ENCODE data around the gene CNPY1. TPM values are rescaled to one million over a fixed set of nuclear protein-coding genes. Genes with fewer than 3 reads are reported as not detected.
"Not testable (repeated sequence)": the region's sequence is repeated elsewhere in the genome, so short reads cannot be mapped to it uniquely, and the experiment has no call there.

The CNPY1 gene
- total RNA-seq, 1 donor from 2014 or later = under 0.01 TPM

DNA sequence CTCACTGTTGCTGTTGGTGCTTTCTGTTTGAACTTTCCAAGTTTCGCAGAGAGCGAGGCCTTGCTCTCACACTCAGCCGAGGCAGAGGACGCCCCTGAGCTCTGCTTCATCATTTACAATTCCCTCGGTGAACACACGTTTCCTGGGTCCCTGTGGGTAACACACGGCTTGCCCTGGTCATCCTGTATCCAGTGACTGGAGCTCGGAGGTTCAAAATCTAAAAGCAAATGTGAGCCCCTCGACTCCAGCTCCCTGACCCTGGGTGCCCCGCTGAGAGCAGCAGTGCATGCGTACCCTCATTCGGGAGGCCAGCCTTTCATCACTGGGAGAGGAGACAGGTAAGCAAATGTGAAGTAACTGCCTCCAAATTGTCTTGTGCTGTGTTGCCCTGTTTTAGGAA, 5.8 kb downstream of the CNPY1 start:
- DNase-seq (ENCODE audit: low spot score in 2 of 2) = no peak
- FAIRE-seq = no peak

- FAIRE-seq = no peak
- DNase-seq (ENCODE audit: low spot score in 2 of 2) = no peak
Observed at GRCh38 chr7:155538293-155538692, 8.1 kb downstream of the CNPY1 start.

- DNase-seq (ENCODE audit: low spot score in 2 of 2) (no peak), FAIRE-seq (no peak)
Observed at GRCh38 chr7:155536451-155536850, 9.9 kb downstream of the CNPY1 start.

DNA sequence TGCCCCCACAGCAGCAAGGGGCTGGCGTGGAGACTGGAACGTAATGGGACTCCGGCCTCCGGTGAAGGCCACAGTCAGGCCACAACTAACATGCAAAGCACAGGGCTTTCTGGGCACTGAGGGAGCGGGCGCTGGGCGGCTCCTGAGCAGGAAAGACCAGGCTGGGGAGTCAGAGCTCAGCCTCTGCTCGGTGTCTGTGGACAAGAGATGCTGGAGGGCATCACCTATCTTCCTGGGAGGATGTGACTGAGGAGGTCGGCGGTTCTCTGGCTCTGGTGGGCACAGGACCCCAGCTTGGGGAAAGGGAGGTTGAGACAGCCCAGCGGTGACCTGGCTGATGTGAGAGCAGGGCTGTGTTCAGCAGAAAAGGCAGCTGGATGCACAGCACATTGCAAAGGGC, 11.7 kb downstream of the CNPY1 start:
- FAIRE-seq = no peak
- no peak for DNase-seq (ENCODE audit: low spot score in 2 of 2)

- FAIRE-seq = no peak
- peak in 1 of 2 donors; percentile 53 for DNase-seq (ENCODE audit: low spot score in 2 of 2)
Observed at GRCh38 chr7:155533827-155534690, 12.3 kb downstream of the CNPY1 start.

DNA sequence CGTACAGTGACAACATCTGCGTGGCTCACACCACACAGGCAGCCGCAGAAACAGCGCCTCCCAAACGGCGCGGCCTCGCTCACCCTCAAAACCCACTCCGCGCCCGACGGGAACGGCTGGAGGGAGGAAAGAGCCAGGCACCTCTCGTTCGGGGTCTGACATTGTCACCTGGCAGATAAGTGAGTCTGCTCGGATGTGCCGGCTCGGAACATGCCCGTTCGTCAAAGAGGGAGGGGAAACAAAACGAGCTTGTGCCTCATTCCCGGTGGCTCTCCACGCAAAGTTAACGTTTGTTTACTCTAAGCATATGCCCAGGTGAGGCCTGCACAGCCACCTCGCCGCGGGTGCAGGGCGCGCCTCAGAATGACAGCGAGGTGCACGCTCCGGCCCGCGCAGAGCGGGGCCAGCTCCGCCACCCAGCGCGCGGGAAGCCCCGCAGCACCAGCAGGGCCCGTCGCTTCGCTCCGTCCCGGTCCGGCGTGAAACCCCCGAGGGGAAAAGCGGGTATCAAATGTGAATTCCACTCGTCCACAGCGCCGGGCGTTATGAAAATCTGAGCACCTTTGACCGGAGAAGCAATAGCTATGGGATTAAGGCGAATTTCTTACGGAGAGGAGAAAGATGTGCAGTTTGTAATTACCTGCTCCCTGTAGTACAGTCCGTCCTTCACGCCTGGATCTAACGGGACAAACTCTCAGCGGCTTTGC, 13.1 kb downstream of the CNPY1 start:
- DNase-seq (ENCODE audit: low spot score in 2 of 2) (peak in 1 of 2 donors; percentile 45), FAIRE-seq (no peak)

- DNase-seq (ENCODE audit: low spot score in 2 of 2) (no peak), FAIRE-seq (no peak)
Observed at GRCh38 chr7:155532792-155533119, 13.6 kb downstream of the CNPY1 start.

DNA sequence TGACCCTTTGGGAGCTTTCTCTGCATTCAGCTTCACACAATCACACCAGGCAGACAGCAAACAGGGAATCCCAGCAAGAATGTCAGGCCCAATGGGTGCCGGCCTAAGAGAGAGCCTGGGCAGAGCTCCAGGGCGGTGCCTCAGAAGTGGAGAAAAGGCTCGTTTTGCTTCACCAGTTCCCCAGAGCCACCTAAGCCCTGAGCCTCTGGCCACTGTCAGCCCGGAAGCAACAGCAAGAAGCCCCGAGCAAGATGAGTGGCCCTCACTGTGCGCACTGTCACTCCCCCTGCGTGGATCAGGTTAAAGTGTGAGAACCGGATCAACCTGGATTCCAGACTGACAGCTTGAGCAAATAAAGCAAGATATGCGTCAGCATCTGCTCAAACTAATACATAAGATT, 14.7 kb downstream of the CNPY1 start:
- no peak for FAIRE-seq
- DNase-seq (ENCODE audit: low spot score in 2 of 2) = no peak

GRCh38 chr7:155530601-155531000, 15.8 kb downstream of the CNPY1 start:
- DNase-seq (ENCODE audit: low spot score in 2 of 2) (no peak), FAIRE-seq (no peak)

GRCh38 chr7:155529845-155530244, 16.5 kb downstream of the CNPY1 start:
- FAIRE-seq (no peak), DNase-seq (ENCODE audit: low spot score in 2 of 2) (no peak)

GRCh38 chr7:155529346-155529745, 17.0 kb downstream of the CNPY1 start:
- DNase-seq (ENCODE audit: low spot score in 2 of 2) = no peak
- no peak for FAIRE-seq

DNA sequence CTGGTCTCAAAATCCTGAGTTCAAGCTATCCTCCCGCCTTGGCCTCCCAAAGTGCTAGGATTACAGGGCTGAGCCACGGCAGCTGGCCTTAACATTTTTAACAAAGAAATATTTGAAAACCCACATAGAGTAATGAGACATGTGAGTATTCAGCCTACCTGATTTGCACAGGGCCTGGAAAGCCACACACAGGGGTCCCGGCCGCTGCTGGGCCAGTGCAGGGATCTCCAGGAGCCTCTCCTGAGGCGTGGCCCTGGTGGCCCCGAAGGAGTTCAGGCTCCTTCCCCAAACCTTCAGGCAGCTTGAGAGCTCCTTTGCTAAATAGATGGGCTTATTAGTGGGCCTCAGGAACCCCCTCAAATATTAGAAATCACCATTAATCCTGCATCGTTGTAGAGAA, 18.7 kb downstream of the CNPY1 start:
- no peak for DNase-seq (ENCODE audit: low spot score in 2 of 2)
- FAIRE-seq = no peak

GRCh38 chr7:155526225-155526624, 20.1 kb downstream of the CNPY1 start:
- DNase-seq (ENCODE audit: low spot score in 2 of 2) = no peak
- no peak for FAIRE-seq

GRCh38 chr7:155524018-155524556, 22.3 kb downstream of the CNPY1 start:
- DNase-seq (ENCODE audit: low spot score in 2 of 2) (no peak), FAIRE-seq (no peak)

DNA sequence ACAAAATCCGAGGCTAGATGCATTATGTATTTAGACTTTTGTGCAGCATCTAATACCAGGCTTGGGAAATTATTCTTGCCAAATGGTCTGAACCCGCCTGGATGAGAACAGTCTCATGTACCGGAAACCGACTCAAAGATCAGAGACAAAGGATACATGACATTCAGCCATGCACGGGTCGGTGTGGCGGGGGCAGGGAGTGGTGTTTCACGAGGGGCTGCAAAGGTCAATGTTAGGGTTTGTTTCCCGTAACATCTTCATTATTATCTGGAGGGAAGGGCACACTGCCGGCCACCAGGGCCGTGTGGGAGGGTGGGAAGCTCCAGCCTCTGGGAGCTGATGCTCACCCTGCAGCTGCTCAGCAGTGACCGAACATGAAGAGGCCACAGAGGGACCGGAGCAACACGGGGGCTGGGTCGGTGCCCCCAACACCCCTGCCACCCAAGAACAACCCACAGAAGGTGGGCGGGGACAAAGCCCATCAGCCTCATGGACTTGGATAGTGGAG, 23.1 kb downstream of the CNPY1 start:
- DNase-seq (ENCODE audit: low spot score in 2 of 2) (no peak), FAIRE-seq (no peak)

DNA sequence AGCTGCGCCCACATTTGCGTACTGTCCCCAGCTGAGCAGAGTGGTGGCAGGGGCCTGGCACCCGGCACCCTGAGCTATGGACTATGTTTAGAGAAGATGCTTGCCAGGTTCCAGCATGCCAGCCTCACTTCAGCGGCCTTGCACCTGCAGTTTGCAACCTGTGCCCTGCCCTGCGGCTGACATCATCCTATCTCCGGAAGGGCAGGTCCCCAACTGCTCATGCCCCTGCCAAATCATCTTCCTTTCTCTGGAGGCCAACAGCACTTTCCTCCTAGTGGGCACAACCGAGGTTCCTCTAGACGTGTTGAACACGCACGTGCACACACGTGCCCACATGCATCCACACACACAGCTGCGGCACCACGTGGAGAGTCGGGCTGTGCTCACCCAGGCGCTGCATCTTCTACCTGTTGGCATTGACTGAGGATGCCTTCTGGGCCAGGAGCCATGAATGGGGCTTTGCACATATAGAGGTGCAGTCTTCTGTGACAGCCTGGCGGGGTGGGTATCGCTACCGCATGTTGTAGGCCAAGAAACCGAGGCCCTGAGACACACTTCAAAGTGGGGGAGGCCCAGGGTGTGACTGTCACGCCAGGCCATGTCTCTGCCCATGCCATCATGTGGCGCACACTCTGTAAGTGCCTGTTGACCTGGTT, 24.5 kb downstream of the CNPY1 start:
- FAIRE-seq (no peak), DNase-seq (ENCODE audit: low spot score in 2 of 2) (no peak)

GRCh38 chr7:155521007-155521742, 25.2 kb downstream of the CNPY1 start:
- no peak for DNase-seq (ENCODE audit: low spot score in 2 of 2)
- FAIRE-seq = no peak

- DNase-seq (ENCODE audit: low spot score in 2 of 2) (no peak), FAIRE-seq (no peak)
Observed at GRCh38 chr7:155520114-155520513, 26.2 kb downstream of the CNPY1 start.

DNA sequence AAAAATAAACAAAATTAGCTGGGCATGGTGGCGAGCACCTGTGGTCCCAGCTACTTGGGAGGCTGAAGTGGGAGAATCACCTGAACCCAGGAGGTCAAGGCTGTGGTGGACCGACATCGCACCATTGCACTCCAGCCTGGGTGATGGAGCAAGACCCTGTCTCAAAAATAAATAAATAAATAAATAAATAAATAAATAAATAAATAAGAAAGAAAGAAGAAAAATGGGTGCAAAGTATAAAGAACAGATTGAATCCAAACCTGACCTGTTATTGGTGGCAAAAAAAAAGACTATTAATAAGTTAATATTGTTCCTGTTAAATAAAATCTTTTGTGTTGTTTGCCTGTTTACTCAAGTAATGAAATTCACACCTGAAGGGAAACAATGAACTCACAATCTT, 27.0 kb downstream of the CNPY1 start:
- FAIRE-seq; DNase-seq (ENCODE audit: low spot score in 2 of 2): not testable (repeated sequence)

- FAIRE-seq (no peak), DNase-seq (ENCODE audit: low spot score in 2 of 2) (no peak)
Observed at GRCh38 chr7:155518633-155519032, 27.7 kb downstream of the CNPY1 start.

Data from frontal cortex (tissue), 4 donors.